ENCODE data around the gene WWC1. TPM values are rescaled to one million over a fixed set of nuclear protein-coding genes. Genes with fewer than 3 reads are reported as not detected.

WWC1 gene
- 0.87 TPM for polyA plus RNA-seq (2013, experiment 1 of 2)
- polyA plus RNA-seq (2013, experiment 2 of 2): 0.82 TPM

DNA sequence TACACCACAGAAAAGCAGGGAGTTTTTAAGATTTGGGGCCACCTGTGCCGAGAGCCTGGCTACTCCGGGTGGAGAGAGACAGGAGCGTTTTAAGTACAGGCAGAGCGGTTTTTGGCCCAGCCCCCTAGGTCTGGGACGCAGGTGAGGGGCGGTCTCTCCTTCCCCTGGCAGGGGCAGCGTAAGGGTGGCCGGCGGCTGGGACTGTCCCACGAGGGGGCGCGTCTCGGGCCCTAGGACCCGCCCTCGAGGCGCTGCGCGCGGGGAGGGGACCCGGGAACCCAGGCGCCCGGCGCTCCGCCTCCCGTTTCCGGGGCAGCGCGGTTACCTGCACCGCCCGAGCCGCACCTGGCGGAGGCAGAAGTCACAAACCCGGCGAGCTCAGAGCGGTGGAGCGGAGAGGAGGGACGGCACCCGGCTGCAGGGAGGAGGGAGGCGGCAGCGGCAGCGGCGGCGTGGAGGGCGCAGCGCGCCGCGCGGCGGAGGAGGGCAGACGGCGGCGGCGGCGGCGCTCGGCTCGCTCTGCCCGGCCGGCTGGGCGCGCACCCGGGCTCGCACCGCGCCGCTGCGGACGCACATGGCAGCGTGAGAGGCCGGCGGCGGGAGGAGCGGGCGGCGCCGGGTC is at the start of gene WWC1:
WWC1 (plus strand) TSS at position 304 of the 622 bp plus-strand sequence. CDS start 508 bp downstream, outside the sequence.
- peak within 1 kb of the TSS in 1 of 2 experiments; percentile 82 for H3K14ac ChIP-seq (ENCODE audit: low read length in 2 of 2)
- WGBS: 1% methylated on average over 32 of the region's 77 CpGs

DNA sequence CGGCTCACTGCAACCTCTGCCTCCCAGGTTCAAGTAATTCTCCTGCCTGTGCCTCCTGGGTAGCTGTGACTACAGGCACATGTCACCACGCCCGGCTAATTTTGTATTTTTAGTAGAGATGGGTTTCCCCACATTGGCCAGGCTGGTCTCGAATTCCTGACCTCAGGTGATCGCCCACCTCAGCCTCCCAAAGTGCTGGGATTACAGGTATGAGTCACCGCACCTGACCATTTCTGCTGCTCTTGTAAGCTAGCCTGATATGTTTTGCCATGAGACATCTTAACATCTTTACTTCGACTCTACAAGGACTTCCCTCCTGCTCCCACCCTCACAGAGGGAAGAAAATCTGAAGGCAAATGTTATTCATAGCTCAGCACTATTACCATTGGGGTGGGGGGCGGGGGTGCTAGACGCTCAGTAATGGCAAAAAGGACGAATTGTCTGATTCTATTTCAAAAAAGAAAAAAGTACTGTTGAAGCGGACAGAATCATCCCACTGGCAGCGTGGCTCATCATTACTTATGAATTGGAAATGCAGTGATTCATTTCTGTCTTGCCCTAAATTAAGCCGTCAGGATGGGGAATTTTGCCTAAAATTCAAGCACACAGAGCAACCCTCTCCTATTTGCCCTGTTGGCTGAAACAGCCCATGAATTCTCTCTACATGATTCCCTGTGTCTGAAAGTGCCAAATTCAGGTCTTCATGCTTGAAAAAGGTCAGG is 46.4 kb upstream of the WWC1 start:
- H3K9me3 ChIP-seq (ENCODE audit: control insufficient read depth, low read length): no peaks in the 10 kb centered on the region
- no peak overlapping the region for H4K91ac ChIP-seq (ENCODE audit: low read length)
- no peak overlapping the region for H3K23ac ChIP-seq (ENCODE audit: low read length in 2 of 2)
- no peak overlapping the region for H3K4ac ChIP-seq (ENCODE audit: low read depth in 1 of 2, low read length in 2 of 2)
- H3K36me3 ChIP-seq (ENCODE audit: control insufficient read depth in 1 of 2, insufficient read depth in 2 of 2, low read depth in 1 of 2, low read length in 2 of 2): peaks cover 0 to 30% of the 10 kb centered on the region in 2 experiments
- H3K4me2 ChIP-seq (ENCODE audit: low read length, poor library complexity, severe bottlenecking): no peak overlapping the region
- H3K4me1 ChIP-seq (ENCODE audit: control insufficient read depth, insufficient read depth, low read depth, low read length): no peaks in the 10 kb centered on the region
- H2BK120ac ChIP-seq (ENCODE audit: low read depth, low read length): no peak overlapping the region
- 92% methylated on average over 12 of the region's 13 CpGs for WGBS
- no peak overlapping the region for H2AFZ ChIP-seq (ENCODE audit: low read depth, low read length)
- no peak overlapping the region for H3K9ac ChIP-seq (ENCODE audit: low read length)
- H3K18ac ChIP-seq (ENCODE audit: low read depth in 1 of 2, low read length in 2 of 2): no peak overlapping the region
- H3K4me3 ChIP-seq (ENCODE audit: insufficient read depth in 1 of 2, low read depth in 1 of 2, low read length in 2 of 2): no peak overlapping the region
- H3K14ac ChIP-seq (ENCODE audit: low read length in 2 of 2): no peak overlapping the region
- H2BK5ac ChIP-seq (ENCODE audit: low read depth, low read length, poor library complexity, severe bottlenecking): no peak overlapping the region
- H2BK12ac ChIP-seq (ENCODE audit: low read length in 2 of 2): no peak overlapping the region
- no peak for DNase-seq
- H3K27ac ChIP-seq (ENCODE audit: low read length, poor library complexity, severe bottlenecking): no peak overlapping the region
- no peaks in the 10 kb centered on the region for H3K27me3 ChIP-seq (ENCODE audit: control insufficient read depth in 1 of 2, insufficient read depth in 1 of 2, low read length in 2 of 2)
- no peaks in the 10 kb centered on the region for H3K79me1 ChIP-seq (replicated peaks; ENCODE audit: low read length, poor library complexity, severe bottlenecking)
- H2AK5ac ChIP-seq (ENCODE audit: low read length, severe bottlenecking): no peak overlapping the region
- H2BK15ac ChIP-seq (ENCODE audit: low read depth, poor library complexity, severe bottlenecking): no peak overlapping the region
- no peak overlapping the region for H4K8ac ChIP-seq (ENCODE audit: low read length)

More for the DNA sequence above, at the start of gene WWC1:
- Histone ChIP-seq H4K8ac (ENCODE audit: low read length) (peak within 1 kb of the TSS; percentile 69), H3K36me3 (ENCODE audit: control insufficient read depth in 1 of 2, insufficient read depth in 2 of 2, low read depth in 1 of 2, low read length in 2 of 2) (no peaks in the 10 kb centered on the region), H3K9ac (ENCODE audit: low read length) (peak within 1 kb of the TSS; percentile 50), H3K4me3 (ENCODE audit: insufficient read depth in 1 of 2, low read depth in 1 of 2, low read length in 2 of 2) (peak within 1 kb of the TSS; percentile 76 to 88), H3K4me2 (ENCODE audit: low read length, poor library complexity, severe bottlenecking) (peak within 1 kb of the TSS; percentile 74), H3K18ac (ENCODE audit: low read depth in 1 of 2, low read length in 2 of 2) (no peak within 1 kb of the TSS), H3K79me1 (replicated peaks; ENCODE audit: low read length, poor library complexity, severe bottlenecking) (no peaks in the 10 kb centered on the region), H2BK120ac (ENCODE audit: low read depth, low read length) (no peak within 1 kb of the TSS), H2BK12ac (ENCODE audit: low read length in 2 of 2) (no peak within 1 kb of the TSS), H3K4ac (ENCODE audit: low read depth in 1 of 2, low read length in 2 of 2) (peak within 1 kb of the TSS in 1 of 2 experiments; percentile 44), H3K4me1 (ENCODE audit: control insufficient read depth, insufficient read depth, low read depth, low read length) (peaks cover 28% of the 10 kb centered on the region), H2AK5ac (ENCODE audit: low read length, severe bottlenecking) (no peak within 1 kb of the TSS), H3K9me3 (ENCODE audit: control insufficient read depth, low read length) (peaks cover 1% of the 10 kb centered on the region), H2AFZ (ENCODE audit: low read depth, low read length) (peak within 1 kb of the TSS; percentile 46), H3K27ac (ENCODE audit: low read length, poor library complexity, severe bottlenecking) (no peak within 1 kb of the TSS), H2BK15ac (ENCODE audit: low read depth, poor library complexity, severe bottlenecking) (peak within 1 kb of the TSS; percentile 70), H4K91ac (ENCODE audit: low read length) (no peak within 1 kb of the TSS), H3K27me3 (ENCODE audit: control insufficient read depth in 1 of 2, insufficient read depth in 1 of 2, low read length in 2 of 2) (peaks cover 4 to 8% of the 10 kb centered on the region in 2 experiments), H2BK5ac (ENCODE audit: low read depth, low read length, poor library complexity, severe bottlenecking) (no peak within 1 kb of the TSS), H3K23ac (ENCODE audit: low read length in 2 of 2) (peak within 1 kb of the TSS in 1 of 2 experiments; percentile 61)
- peak; percentile 41 for DNase-seq

DNA sequence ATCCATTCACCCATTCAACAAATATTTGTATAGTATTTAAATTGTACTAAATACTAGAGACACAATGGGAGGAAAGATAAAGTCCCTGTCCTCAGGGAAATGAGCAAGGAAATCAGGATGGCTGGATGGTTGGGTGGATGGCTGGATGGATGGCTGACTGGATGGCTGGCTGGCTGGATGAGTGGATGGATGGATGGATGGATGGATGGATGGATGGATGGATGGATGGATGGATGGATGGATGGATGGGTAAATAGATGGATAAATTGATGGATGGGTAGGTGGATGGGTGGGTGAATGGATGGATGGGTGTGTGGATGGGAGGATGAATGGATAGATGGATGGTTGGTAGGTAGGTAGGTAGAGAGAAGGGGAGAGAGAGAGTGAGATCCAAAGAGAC is 41.5 kb upstream of the WWC1 start:
- H2BK5ac ChIP-seq (ENCODE audit: low read depth, low read length, poor library complexity, severe bottlenecking): no peak overlapping the region
- H3K27me3 ChIP-seq (ENCODE audit: control insufficient read depth in 1 of 2, insufficient read depth in 1 of 2, low read length in 2 of 2): peaks cover 0 to 22% of the 10 kb centered on the region in 2 experiments
- no peak overlapping the region for H2BK12ac ChIP-seq (ENCODE audit: low read length in 2 of 2)
- H3K23ac ChIP-seq (ENCODE audit: low read length in 2 of 2): no peak overlapping the region
- no peak overlapping the region for H3K4ac ChIP-seq (ENCODE audit: low read depth in 1 of 2, low read length in 2 of 2)
- no peak overlapping the region for H2BK120ac ChIP-seq (ENCODE audit: low read depth, low read length)
- H4K91ac ChIP-seq (ENCODE audit: low read length): no peak overlapping the region
- no peak overlapping the region for H3K27ac ChIP-seq (ENCODE audit: low read length, poor library complexity, severe bottlenecking)
- H2BK15ac ChIP-seq (ENCODE audit: low read depth, poor library complexity, severe bottlenecking): no peak overlapping the region
- no peak overlapping the region for H4K8ac ChIP-seq (ENCODE audit: low read length)
- no peak for DNase-seq
- no peak overlapping the region for H3K14ac ChIP-seq (ENCODE audit: low read length in 2 of 2)
- peaks cover 0 to 35% of the 10 kb centered on the region in 2 experiments for H3K36me3 ChIP-seq (ENCODE audit: control insufficient read depth in 1 of 2, insufficient read depth in 2 of 2, low read depth in 1 of 2, low read length in 2 of 2)
- no peaks in the 10 kb centered on the region for H3K4me1 ChIP-seq (ENCODE audit: control insufficient read depth, insufficient read depth, low read depth, low read length)
- H3K9me3 ChIP-seq (ENCODE audit: control insufficient read depth, low read length): no peaks in the 10 kb centered on the region
- H3K4me2 ChIP-seq (ENCODE audit: low read length, poor library complexity, severe bottlenecking): no peak overlapping the region
- H3K18ac ChIP-seq (ENCODE audit: low read depth in 1 of 2, low read length in 2 of 2): no peak overlapping the region
- no peak overlapping the region for H2AFZ ChIP-seq (ENCODE audit: low read depth, low read length)
- no peak overlapping the region for H3K4me3 ChIP-seq (ENCODE audit: insufficient read depth in 1 of 2, low read depth in 1 of 2, low read length in 2 of 2)
- no peak overlapping the region for H2AK5ac ChIP-seq (ENCODE audit: low read length, severe bottlenecking)
- no peak overlapping the region for H3K9ac ChIP-seq (ENCODE audit: low read length)
- H3K79me1 ChIP-seq (replicated peaks; ENCODE audit: low read length, poor library complexity, severe bottlenecking): peaks cover 4% of the 10 kb centered on the region

DNA sequence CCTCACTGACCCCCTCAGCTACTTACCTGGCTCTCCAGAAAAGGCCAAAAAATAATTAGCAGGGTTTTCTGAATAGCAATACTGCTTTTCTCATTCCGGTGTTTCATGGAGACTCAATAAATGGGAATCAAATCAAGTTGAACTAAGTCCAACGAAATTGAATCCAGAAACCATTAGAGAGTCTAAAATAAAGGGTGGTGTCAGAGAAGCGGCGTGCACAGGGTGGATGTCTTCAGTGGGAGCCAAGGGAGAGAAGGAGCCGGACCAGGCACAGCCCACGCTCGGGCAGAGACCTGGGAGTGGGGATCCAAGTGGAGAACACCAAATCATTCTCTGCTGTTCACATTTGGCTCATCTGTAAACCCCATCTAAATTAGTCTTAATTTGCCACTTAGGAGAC is 40.2 kb upstream of the WWC1 start:
- H3K9me3 ChIP-seq (ENCODE audit: control insufficient read depth, low read length): no peaks in the 10 kb centered on the region
- H3K27ac ChIP-seq (ENCODE audit: low read length, poor library complexity, severe bottlenecking): no peak overlapping the region
- H3K27me3 ChIP-seq (ENCODE audit: control insufficient read depth in 1 of 2, insufficient read depth in 1 of 2, low read length in 2 of 2): peaks cover 0 to 22% of the 10 kb centered on the region in 2 experiments
- H3K18ac ChIP-seq (ENCODE audit: low read depth in 1 of 2, low read length in 2 of 2): no peak overlapping the region
- no peak overlapping the region for H3K9ac ChIP-seq (ENCODE audit: low read length)
- no peak overlapping the region for H3K4ac ChIP-seq (ENCODE audit: low read depth in 1 of 2, low read length in 2 of 2)
- WGBS: 77% methylated on average over 7 of the region's 7 CpGs
- H3K14ac ChIP-seq (ENCODE audit: low read length in 2 of 2): no peak overlapping the region
- no peak overlapping the region for H4K8ac ChIP-seq (ENCODE audit: low read length)
- no peak overlapping the region for H2AK5ac ChIP-seq (ENCODE audit: low read length, severe bottlenecking)
- no peak overlapping the region for H2BK12ac ChIP-seq (ENCODE audit: low read length in 2 of 2)
- no peak overlapping the region for H2AFZ ChIP-seq (ENCODE audit: low read depth, low read length)
- no peak for DNase-seq
- H3K4me1 ChIP-seq (ENCODE audit: control insufficient read depth, insufficient read depth, low read depth, low read length): no peaks in the 10 kb centered on the region
- no peak overlapping the region for H3K4me2 ChIP-seq (ENCODE audit: low read length, poor library complexity, severe bottlenecking)
- no peak overlapping the region for H3K4me3 ChIP-seq (ENCODE audit: insufficient read depth in 1 of 2, low read depth in 1 of 2, low read length in 2 of 2)
- H3K79me1 ChIP-seq (replicated peaks; ENCODE audit: low read length, poor library complexity, severe bottlenecking): peaks cover 4% of the 10 kb centered on the region
- H2BK120ac ChIP-seq (ENCODE audit: low read depth, low read length): no peak overlapping the region
- no peak overlapping the region for H2BK15ac ChIP-seq (ENCODE audit: low read depth, poor library complexity, severe bottlenecking)
- H4K91ac ChIP-seq (ENCODE audit: low read length): no peak overlapping the region
- H2BK5ac ChIP-seq (ENCODE audit: low read depth, low read length, poor library complexity, severe bottlenecking): no peak overlapping the region
- peaks cover 0 to 35% of the 10 kb centered on the region in 2 experiments for H3K36me3 ChIP-seq (ENCODE audit: control insufficient read depth in 1 of 2, insufficient read depth in 2 of 2, low read depth in 1 of 2, low read length in 2 of 2)
- no peak overlapping the region for H3K23ac ChIP-seq (ENCODE audit: low read length in 2 of 2)

All from mesenchymal stem cell (in vitro differentiated cells and primary cell).